GM19397 (cell line): ENCODE data around the gene KDM1B.
"Not testable (repeated sequence)": the region's sequence is repeated elsewhere in the genome, so short reads cannot be mapped to it uniquely, and the experiment has no call there.

Experiments
- ATAC-seq: cut with Tn5 transposase; IDR thresholded peaks from one replicate; pipeline ENCODE4 v1.9.1; 2021; ENCODE audit warnings: mild to moderate bottlenecking, moderate library complexity; ENCODE audit not compliant: unreplicated experiment

KDM1B gene

DNA sequence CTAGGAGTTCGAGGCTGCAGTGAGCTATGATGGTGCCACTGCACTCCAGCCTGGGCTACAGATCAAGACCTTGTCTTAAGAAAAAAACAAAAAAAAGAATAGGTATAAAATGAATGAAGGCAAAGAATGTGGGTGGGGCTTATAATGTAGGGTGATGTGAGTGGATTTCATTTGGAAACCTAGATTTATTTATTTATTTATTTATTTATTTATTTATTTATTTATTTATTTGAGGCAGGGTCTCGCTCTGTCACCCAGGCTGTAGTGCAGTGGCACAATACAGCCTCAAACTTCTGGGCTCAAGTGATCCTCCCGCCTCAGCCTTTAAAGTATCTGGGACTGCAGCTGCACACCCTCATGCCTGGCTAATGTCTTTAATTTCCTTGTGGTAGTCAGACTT, 3.8 kb upstream of the KDM1B start:
- ATAC-seq, result not testable (repeated sequence)

DNA sequence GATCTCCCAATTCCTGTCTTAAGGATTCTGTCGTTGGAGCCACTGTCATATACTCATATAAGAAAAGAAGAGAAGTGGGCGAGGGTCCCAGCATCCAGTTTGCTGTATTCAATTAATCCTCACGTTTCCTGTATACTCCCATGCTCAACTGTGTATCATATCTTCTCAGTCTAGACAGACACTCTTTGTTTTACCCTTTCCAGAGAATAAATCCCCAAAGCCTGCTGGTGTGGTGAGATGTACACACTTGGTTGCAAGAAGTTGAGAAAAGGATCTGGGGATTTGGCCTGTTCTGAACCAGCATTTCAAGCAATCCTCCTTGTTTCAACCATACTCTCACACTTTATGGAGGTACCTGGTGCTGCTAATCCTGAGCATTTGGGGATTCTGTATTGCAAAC, 3.4 kb upstream of the KDM1B start:
- ATAC-seq, result no peak

GRCh38 chr6:18153311-18153703, 1.9 kb upstream of the KDM1B start:
- ATAC-seq, result no peak

DNA sequence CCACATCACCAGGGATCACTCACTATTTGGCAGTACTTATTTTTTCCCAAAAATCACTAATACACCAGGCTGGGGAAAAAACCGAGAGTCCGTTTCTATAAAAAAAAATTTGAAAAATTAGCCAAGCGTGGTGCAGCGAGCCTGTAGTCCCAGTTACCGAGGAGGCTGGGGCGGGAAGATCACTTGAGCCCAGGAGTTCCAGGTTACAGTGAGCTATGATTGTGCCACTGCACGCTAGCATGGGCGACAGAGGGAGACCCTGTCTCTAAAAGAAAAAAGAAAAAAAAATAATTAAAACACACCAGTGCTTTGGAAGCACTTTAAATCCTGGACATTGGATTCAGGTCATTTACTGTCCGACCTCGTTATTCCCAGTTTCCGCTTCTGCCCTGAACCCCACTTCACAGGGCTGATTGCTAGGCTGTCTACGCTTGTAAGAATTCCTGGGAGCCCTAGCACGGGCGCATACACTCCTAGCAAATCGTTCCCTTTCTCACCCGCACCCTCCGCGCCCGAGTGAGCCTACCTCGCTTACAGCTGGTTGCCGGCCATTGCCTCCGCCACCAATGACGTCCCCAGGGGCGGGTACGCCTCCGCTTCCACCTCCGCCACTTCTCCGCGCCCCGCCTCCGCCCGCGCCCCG, 594 bp upstream of the KDM1B start, which contains the start of gene TPMT:
TSS of gene TPMT (minus strand) at position 571 of the 643 bp plus-strand sequence. CDS start 5,950 bp downstream, outside the sequence.
- peak; percentile 54 for ATAC-seq

- peak; percentile 34 for ATAC-seq
These were observed 721 bp downstream of the KDM1B start for GRCh38 chr6:18155864-18156421.

GRCh38 chr6:18160911-18161310, 5.7 kb downstream of the KDM1B start:
- ATAC-seq, result no peak

GRCh38 chr6:18161431-18161830, 6.2 kb downstream of the KDM1B start:
- no peak for ATAC-seq

DNA sequence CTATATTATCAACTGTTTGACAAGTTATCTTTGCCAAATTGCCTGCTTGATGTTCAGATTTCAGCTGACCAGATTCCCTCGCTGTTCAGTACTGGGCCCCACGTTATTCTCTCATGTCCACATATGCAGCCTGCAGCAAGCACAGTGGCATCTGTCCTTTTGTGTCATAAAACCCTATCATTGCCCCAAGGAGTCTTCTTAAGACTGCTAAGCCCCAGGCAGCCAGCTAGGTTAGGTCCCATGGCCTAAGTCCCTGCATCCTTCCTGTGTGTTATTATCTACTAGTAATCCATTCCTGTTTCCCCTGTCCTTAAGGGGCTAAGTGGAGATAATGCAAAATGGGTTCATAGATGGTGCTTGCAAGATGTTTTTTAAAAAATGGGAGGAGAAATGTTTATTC, 7.2 kb downstream of the KDM1B start:
- no peak for ATAC-seq

- no peak for ATAC-seq
These were observed 10.5 kb downstream of the KDM1B start for GRCh38 chr6:18165751-18166150.

GRCh38 chr6:18166312-18167036, 11.3 kb downstream of the KDM1B start:
- no peak for ATAC-seq

- ATAC-seq, result no peak
These were observed 13.0 kb downstream of the KDM1B start for GRCh38 chr6:18168264-18168663.

- no peak for ATAC-seq
These were observed 16.6 kb downstream of the KDM1B start for GRCh38 chr6:18171871-18172270.

DNA sequence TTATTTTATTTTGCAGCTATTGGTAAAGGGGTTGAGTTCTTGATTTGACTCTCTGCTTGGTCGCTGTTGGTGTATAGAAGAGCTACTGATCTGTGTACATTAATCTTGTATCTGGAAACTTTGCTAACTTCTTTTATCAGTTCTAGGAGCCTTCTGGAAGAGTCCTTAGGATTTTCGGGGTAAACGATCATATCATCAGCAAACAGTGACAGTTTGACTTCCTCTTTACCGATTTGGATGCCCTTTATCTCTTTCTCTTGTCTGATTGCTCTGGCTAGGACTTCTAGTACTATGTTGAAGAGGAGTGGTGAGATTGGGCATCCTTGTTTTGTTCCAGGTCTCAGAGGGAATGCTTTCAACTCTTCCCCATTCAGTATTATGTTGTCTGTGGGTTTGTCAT, 21.0 kb downstream of the KDM1B start:
- ATAC-seq, result not testable (repeated sequence)

DNA sequence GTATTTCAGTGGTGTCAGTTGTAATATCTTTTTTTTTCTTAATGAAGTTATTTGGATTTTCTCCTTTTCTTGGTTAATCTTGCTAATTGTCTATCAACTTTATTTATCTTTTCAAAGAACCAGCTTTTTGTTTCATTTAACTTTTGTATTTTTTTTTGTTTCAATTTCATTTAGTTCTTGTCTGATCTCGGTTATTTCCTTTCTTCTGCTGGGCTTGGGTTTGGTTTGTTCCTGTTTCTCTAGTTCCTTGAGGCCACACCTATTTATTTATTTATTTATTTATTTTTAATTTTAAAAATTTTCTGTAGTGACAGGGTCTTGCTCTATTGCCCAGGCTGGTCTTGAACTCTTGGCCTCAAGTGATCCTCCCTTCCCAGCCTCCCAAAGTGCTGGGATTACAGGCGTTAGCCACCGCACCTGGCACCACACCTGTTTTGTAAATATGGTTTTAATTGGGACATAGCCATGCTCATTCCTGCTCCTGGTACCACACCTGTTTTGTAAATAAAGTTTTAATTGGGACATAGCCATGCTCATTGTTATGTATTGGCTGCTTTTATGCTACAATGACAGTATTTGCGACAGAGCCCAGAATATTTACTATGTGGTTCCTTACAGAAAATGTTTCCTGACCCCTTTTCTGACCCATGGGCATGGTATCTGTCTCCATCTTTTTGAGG, 22.2 kb downstream of the KDM1B start:
- ATAC-seq, result no peak

DNA sequence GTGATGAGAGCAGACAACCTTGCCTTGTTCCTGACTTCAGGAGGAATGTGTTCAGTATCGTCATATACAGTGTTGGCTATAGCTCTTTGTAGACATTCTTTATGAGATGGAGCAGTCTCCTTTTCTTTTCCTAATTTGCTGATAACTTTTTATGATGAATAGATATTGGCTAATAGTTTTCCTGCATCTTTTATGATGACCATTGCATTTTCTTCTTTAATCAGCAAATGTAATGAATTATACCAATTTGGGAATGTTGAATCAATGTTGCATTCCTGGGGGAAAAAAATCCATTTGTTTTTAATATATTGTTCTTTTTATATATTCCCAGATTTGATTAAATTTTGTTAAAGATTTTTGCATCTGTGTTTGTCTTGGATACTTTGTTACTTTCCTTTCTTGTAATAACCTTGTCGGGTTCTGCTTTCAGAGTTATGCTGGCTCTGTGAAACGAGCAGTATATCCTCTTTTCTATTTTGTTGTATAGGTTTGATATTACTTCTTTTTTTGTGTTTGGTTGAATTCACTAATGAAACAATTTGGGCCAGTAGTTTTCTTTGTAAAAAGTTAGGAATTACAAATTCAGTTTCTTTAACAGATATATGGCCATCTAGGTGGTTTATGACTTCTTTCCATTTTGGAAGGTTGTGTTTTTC, 23.9 kb downstream of the KDM1B start:
- ATAC-seq, result no peak

DNA sequence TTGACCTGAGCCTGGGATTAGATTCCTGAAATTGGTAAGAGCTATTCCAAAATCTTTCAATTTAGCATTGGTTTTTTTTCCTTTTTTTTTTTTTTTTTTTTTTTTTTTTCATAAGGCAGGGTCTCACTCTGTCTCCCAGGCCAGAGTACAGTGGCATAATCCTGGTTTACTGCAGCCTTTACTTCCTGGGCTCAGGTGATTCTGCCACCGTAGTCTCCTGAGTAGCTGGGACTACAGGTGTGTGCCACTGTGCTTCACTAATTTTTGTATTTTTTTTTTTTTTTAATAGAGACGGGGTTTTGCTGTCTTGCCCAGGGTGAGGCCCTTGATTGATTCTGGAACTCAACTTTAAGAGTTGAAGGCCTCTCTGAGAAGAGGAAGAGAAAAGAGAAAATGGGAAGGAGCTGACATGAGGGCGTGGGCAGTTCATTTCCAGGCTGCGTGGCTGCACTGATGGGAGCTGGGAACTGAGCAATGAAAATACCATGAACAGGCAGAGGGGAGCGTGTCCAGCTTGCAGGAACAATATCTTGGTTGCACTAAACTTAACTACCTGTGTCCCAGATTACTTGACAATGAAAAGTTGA, 24.6 kb downstream of the KDM1B start:
- ATAC-seq, result no peak

DNA sequence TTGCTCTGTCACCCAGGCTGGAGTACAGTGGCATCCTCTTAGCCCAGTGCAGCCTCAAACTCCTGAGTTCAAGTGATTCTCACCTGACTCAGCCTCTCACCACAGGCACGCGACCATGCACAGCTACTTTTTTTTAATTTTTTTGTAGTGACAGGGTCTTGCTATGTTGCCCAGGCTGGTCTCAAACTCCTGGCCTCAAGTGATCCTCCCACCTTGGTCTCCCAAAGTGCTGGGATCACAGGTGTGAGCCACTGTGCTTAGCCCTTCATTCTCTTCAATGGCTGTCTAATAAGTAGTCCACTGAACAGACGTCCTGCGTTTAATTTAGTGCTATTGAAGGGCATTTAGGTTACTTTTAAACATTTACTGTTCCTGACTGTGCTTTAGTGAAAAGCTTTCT, 27.3 kb downstream of the KDM1B start:
- ATAC-seq, result no peak

DNA sequence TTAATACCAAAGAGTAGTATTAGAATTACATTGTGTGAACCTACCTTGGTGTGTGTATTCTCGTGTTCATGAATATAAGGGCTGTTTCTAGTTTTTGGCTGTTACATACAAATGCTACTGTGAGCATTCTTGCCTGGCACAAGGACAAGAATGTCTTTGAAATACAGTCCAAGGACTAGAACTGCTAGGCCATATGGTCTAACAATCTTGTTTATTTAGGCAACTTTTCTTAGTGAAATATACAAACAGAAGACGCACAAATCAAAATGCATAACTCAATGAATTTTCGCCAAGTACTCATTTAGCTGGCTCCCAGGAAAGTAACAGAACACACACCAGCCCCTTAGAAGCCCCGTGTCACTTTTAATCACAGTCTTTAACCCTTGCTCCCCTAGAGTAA, 28.5 kb downstream of the KDM1B start:
- no peak for ATAC-seq

DNA sequence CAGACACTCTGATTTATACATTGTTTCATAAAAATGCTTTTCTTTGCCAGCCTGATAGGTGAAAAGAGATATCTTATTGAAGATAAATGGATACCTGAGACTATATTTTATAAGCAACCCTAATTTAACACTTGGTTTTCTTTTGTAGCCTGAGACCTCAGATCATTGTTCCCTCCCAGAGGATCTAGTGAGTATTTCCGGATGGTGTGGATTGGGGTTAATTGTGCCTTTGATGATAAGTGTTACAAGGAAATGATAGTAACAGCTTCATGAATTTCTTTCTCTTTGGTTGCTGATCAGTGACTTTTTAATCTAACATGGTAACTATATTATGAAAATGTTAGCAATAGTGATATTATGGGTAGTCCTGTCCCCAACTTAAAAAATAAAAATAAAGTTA, 30.4 kb downstream of the KDM1B start:
- no peak for ATAC-seq

DNA sequence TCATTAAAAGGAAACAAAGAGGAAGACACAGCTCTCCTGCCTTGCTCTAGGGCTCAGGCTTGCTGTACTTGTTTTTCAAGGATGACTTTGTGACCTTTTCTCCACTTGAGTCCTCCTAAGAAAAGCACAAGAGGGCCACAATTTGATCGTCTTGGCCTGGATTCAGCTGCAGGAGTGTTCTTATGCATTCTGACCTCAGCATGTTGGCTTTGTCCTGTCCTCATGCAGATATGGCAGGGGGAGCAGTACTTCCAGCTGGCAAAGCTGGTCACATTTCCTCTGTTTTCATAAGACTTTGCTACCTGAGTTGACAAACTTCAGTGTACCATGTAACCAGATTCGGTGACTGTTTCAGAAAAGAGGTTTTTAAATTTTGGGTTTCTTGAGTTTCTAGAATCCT, 30.8 kb downstream of the KDM1B start:
- no peak for ATAC-seq
